ENCODE measurements around the gene IL2RG. TPM values are rescaled to one million over a fixed set of nuclear protein-coding genes. Genes with fewer than 3 reads are reported as not detected.
A peak's percentile ranks its signal among the peaks of the same experiment; 100 is the strongest.

The IL2RG gene
- total RNA-seq, 6 experiments from 2014 or later = 0.64 to 4.0 (median 1.7) TPM

DNA sequence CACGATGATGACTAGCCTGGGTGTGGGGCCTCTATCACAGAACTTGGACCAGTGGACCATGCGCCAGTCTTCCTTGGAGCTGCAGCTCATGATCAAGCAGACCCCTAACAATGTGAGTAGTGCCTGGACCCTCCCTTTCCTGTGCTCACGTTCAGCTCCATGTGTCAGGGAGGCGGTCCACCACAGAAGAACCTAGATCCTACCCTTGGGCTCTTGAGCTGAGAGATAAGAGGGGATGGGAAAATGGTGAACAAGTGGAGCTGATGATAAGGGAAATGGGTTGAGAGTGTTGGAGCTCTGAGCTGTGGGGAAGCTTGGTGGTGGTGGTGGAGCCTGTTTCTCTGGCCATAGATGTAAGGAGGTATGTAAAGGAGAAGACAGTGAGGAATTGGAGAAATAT is 20.1 kb upstream of the IL2RG start:
- H3K27me3 ChIP-seq = no peaks in the 10 kb centered on the region
- H3K36me3 ChIP-seq = peaks cover 0 to 39% (median 0%) of the 10 kb centered on the region in 4 donors
- ATAC-seq (no peak), DNase-seq (no peak)
- intact Hi-C loops (cut with DNase I) = no loop called here
- H3K27ac ChIP-seq = no peak overlapping the region
- H3K4me3 ChIP-seq = no peak overlapping the region
- 71% methylated on average over 2 of the region's 4 CpGs for WGBS (ENCODE audit: insufficient coverage, low coverage, low lambda C conversion rate, missing lambda C conversion rate)
- TF ChIP-seq, protein P1, sequence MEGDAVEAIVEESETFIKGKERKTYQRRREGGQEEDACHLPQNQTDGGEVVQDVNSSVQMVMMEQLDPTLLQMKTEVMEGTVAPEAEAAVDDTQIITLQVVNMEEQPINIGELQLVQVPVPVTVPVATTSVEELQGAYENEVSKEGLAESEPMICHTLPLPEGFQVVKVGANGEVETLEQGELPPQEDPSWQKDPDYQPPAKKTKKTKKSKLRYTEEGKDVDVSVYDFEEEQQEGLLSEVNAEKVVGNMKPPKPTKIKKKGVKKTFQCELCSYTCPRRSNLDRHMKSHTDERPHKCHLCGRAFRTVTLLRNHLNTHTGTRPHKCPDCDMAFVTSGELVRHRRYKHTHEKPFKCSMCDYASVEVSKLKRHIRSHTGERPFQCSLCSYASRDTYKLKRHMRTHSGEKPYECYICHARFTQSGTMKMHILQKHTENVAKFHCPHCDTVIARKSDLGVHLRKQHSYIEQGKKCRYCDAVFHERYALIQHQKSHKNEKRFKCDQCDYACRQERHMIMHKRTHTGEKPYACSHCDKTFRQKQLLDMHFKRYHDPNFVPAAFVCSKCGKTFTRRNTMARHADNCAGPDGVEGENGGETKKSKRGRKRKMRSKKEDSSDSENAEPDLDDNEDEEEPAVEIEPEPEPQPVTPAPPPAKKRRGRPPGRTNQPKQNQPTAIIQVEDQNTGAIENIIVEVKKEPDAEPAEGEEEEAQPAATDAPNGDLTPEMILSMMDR (IDR thresholded peaks at IDR 0.05) = no peak
- TF ChIP-seq POLR2A (IDR thresholded peaks at IDR 0.05) = no peak
- no peaks in the 10 kb centered on the region for H3K9me3 ChIP-seq
- no peaks in the 10 kb centered on the region for H3K4me1 ChIP-seq

DNA sequence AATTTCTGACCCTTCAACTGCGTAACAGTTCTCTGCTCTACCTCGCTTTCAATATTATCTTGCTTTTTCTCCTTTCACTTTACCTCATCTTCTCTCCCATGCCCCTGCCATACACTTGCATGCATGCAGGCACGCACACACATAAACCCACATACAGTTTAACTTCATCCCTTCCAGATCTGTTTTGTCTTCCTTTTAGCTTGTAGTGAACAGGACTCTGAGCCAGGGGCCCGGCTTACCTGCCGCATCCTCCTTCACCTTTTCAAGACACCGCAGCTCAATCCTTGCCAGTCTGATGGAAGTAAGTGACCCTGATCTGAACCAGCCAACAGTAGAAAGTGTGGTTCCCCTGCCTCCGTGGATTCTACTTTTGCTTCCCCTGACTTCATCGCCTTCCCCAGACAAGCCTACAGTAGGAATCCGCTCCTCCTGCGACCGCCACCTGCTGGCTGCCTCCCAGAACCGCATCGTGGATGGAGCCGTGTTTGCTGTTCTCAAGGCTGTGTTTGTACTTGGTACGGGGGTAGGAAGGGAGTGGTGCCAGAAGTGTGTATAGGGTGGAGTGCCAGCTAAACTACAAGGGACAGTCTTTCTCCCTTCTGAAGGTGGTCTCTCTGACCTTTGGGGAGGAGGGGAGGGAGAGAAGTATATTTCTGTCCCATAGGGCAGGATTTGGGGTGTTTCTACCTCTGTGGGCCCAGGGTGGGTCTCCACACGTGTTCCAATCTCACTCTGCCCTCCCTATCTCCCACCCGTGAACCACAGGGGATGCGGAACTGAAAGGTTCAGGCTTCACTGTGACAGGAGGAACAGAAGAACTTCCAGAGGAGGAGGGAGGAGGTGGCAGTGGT is 17.8 kb upstream of the IL2RG start:
- peak; percentile 58 to 72 (median 66) for DNase-seq
- H3K4me3 ChIP-seq = no peak overlapping the region
- no peaks in the 10 kb centered on the region for H3K27me3 ChIP-seq
- H3K27ac ChIP-seq = no peak overlapping the region
- TF ChIP-seq, protein P1 (IDR thresholded peaks at IDR 0.05) = peak; percentile 64 to 78 (median 73)
- TF ChIP-seq POLR2A (IDR thresholded peaks at IDR 0.05) = no peak
- intact Hi-C loops (cut with DNase I) = no loop called here
- H3K36me3 ChIP-seq = peaks cover 0 to 32% (median 0%) of the 10 kb centered on the region in 4 donors
- no peaks in the 10 kb centered on the region for H3K9me3 ChIP-seq
- ATAC-seq = peak; percentile 84 to 92 (median 91)
- 33% methylated on average over 16 of the region's 18 CpGs for WGBS (ENCODE audit: insufficient coverage, low coverage, low lambda C conversion rate, missing lambda C conversion rate)
- H3K4me1 ChIP-seq = no peaks in the 10 kb centered on the region

DNA sequence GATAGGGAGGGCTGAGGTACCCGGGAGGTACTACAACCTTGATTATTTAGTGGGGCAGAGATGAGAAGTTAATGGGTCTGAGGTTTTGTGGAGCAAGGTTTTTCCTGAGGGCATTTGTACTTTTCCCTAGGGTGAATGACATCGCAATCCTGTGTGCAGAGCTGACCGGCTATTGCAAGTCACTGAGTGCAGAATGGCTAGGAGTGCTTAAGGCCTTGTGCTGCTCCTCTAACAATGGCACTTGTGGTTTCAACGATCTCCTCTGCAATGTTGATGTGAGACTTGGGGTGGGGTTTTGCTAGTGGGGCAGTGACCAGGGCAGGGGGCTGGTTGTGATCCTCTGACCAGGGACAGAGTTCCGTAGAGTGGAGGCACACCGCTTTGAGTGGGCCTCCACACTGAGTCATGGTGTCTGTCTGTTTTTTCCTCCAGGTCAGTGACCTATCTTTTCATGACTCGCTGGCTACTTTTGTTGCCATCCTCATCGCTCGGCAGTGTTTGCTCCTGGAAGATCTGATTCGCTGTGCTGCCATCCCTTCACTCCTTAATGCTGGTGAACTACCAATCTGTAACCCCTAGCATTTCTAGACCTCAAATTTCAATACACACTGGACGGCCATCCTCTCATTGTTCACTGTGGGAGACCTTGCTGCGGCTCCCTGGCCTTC is 16.9 kb upstream of the IL2RG start:
- WGBS (ENCODE audit: insufficient coverage, low coverage, low lambda C conversion rate, missing lambda C conversion rate) = 77% methylated on average over 9 of the region's 12 CpGs
- ATAC-seq = no peak
- TF ChIP-seq, protein P1 (IDR thresholded peaks at IDR 0.05) = no peak
- TF ChIP-seq POLR2A (IDR thresholded peaks at IDR 0.05) = no peak

DNA sequence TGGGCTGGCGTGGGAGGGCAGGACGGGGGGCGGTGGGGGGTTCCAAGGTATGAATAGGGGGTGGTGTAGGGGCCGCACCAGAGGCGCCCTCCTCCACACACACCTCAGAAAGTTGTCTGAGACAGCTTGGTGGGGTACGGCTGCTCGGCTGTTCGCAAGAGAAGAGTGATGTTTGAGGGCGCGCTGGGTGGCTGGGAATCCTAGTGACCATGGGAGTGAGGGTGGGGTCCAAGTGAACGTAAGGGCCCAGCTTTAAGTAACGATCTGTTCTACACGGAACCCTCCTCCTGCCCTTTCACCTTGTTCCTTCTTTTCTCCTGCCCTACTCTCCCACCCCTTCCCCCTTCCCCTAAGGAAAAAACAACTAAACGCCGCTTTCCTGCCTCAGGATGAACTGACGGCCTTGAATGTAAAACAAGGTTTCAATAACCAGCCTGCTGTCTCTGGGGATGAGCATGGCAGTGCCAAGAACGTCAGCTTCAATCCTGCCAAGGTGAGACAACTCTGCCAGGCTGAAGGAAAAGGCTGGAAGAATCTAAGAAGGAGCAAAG is 7.7 kb upstream of the IL2RG start:
- intact Hi-C loops (cut with DNase I) = no loop called here
- TF ChIP-seq, protein P1 (IDR thresholded peaks at IDR 0.05) = no peak
- TF ChIP-seq POLR2A (IDR thresholded peaks at IDR 0.05) = no peak
- H3K4me3 ChIP-seq = peak overlapping the region; percentile 40 to 62 (median 57)
- H3K27me3 ChIP-seq = no peaks in the 10 kb centered on the region
- WGBS (ENCODE audit: insufficient coverage, low coverage, low lambda C conversion rate, missing lambda C conversion rate) = 33% methylated on average over 9 of the region's 17 CpGs
- H3K4me1 ChIP-seq = no peaks in the 10 kb centered on the region
- peak; percentile 31 to 42 (median 36) for ATAC-seq
- H3K36me3 ChIP-seq = peaks cover 0 to 18% (median 5%) of the 10 kb centered on the region in 4 donors
- no peak for DNase-seq
- H3K9me3 ChIP-seq = no peaks in the 10 kb centered on the region
- H3K27ac ChIP-seq = peak overlapping the region; percentile 62 to 74 (median 68)

More for the DNA sequence above, 16.9 kb upstream of the IL2RG start:
- H3K36me3 ChIP-seq = peaks cover 0 to 31% (median 0%) of the 10 kb centered on the region in 4 donors
- intact Hi-C loops (cut with DNase I) = no loop called here
- no peak for DNase-seq
- H3K27me3 ChIP-seq = no peaks in the 10 kb centered on the region
- no peaks in the 10 kb centered on the region for H3K9me3 ChIP-seq
- no peak overlapping the region for H3K4me3 ChIP-seq
- no peak overlapping the region for H3K27ac ChIP-seq
- no peaks in the 10 kb centered on the region for H3K4me1 ChIP-seq
